H9 (cell line): ENCODE data around the gene FSTL4. TPM values are rescaled to one million over a fixed set of nuclear protein-coding genes. Genes with fewer than 3 reads are reported as not detected.

Source experiments
- DNase-seq: peaks from one replicate; pipeline ENCODE4 v3.0.0-alpha.2; 2017
- H2AFZ ChIP-seq: one replicate; pipeline ENCODE4 v1.6.1; 2013; ENCODE audit warnings: mild to moderate bottlenecking, low read length, control low read depth, moderate library complexity
- H2AK5ac ChIP-seq: 2 replicates; pipeline ENCODE4 v1.6.1; 2013; ENCODE audit warnings: low read length, control low read depth, mixed read lengths; ENCODE audit not compliant: insufficient read length
- H2BK120ac ChIP-seq: one replicate; pipeline ENCODE4 v1.6.1; 2013; ENCODE audit warnings: low read depth, mild to moderate bottlenecking, low read length, control low read depth, inconsistent platforms; ENCODE audit not compliant: poor library complexity, severe bottlenecking
- H2BK12ac ChIP-seq: 2 replicates; pipeline ENCODE4 v1.6.1; 2013; ENCODE audit warnings: low read length, control low read depth, mixed read lengths, low read depth; ENCODE audit not compliant: insufficient read length
- H2BK15ac ChIP-seq: 2 replicates; pipeline ENCODE4 v1.6.1; 2013; ENCODE audit warnings: low read depth, low read length, control low read depth
- H2BK20ac ChIP-seq: one replicate; pipeline ENCODE4 v1.6.1; 2013; ENCODE audit warnings: low read depth, mild to moderate bottlenecking, low read length, control low read depth, inconsistent platforms; ENCODE audit not compliant: poor library complexity, severe bottlenecking
- H2BK5ac ChIP-seq: 2 replicates; pipeline ENCODE4 v1.6.1; 2013; ENCODE audit warnings: low read length, control low read depth, mixed read lengths; ENCODE audit not compliant: insufficient read length
- H3K14ac ChIP-seq: 2 replicates; pipeline ENCODE4 v1.6.1; 2013; ENCODE audit warnings: low read length, control low read depth; ENCODE audit not compliant: insufficient read depth
- H3K18ac ChIP-seq: 2 replicates; pipeline ENCODE4 v1.6.1; 2013; ENCODE audit warnings: low read depth, mild to moderate bottlenecking, mixed read lengths, low read length, control low read depth; ENCODE audit not compliant: insufficient read length
- H3K23ac ChIP-seq: 2 replicates; pipeline ENCODE4 v1.6.1; 2013; ENCODE audit warnings: low read length, control low read depth, mixed read lengths, low read depth; ENCODE audit not compliant: insufficient read length
- H3K23me2 ChIP-seq: 2 replicates; pipeline ENCODE4 v1.6.1; 2013; ENCODE audit warnings: low read depth, mild to moderate bottlenecking, mixed read lengths, low read length, control low read depth; ENCODE audit not compliant: insufficient read length, poor library complexity, severe bottlenecking
- H3K27ac ChIP-seq: 2 replicates; pipeline ENCODE4 v1.5.1; 2013; ENCODE audit warnings: low read length, control low read depth, mixed read lengths, low read depth; ENCODE audit not compliant: insufficient read length
- H3K27me3 ChIP-seq: 2 replicates; pipeline ENCODE4 v1.6.1; 2013; ENCODE audit warnings: low read length, control low read depth, inconsistent platforms; ENCODE audit not compliant: insufficient read depth
- H3K4ac ChIP-seq: 2 replicates; pipeline ENCODE4 v1.6.1; 2013; ENCODE audit warnings: low read depth, mild to moderate bottlenecking, control low read depth, inconsistent platforms, low read length, moderate library complexity
- H3K4me1 ChIP-seq: 2 replicates; pipeline ENCODE4 v1.6.1; 2013; ENCODE audit warnings: low read length, control low read depth, inconsistent platforms; ENCODE audit not compliant: insufficient read depth
- H3K4me2 ChIP-seq: 2 replicates; pipeline ENCODE4 v1.6.1; 2013; ENCODE audit warnings: low read length, control low read depth, mixed read lengths; ENCODE audit not compliant: insufficient read length, insufficient read depth
- H3K56ac ChIP-seq: 2 replicates; pipeline ENCODE4 v1.6.1; 2013; ENCODE audit warnings: low read depth, mild to moderate bottlenecking, mixed read lengths, low read length, control low read depth; ENCODE audit not compliant: insufficient read length
- H3K79me1 ChIP-seq: 2 replicates; pipeline ENCODE4 v1.6.1; 2013; ENCODE audit warnings: low read depth, mild to moderate bottlenecking, moderate library complexity, low read length, control low read depth, inconsistent platforms; ENCODE audit not compliant: insufficient read depth, poor library complexity, severe bottlenecking
- H3K79me2 ChIP-seq: 2 replicates; pipeline ENCODE4 v1.6.1; 2013; ENCODE audit warnings: low read length, control low read depth, inconsistent platforms; ENCODE audit not compliant: insufficient read depth
- H3K9ac ChIP-seq: 2 replicates; pipeline ENCODE4 v1.6.1; 2013; ENCODE audit warnings: low read length, control low read depth, mixed read lengths; ENCODE audit not compliant: insufficient read length; ENCODE audit errors: extremely low read depth
- H3K9me3 ChIP-seq: one replicate; pipeline ENCODE4 v1.6.1; 2013; ENCODE audit warnings: low read depth, low read length, inconsistent platforms; ENCODE audit not compliant: control insufficient read depth
- H3T11ph ChIP-seq: one replicate; pipeline ENCODE4 v1.6.1; 2013; ENCODE audit warnings: mild to moderate bottlenecking, low read length, control low read depth, inconsistent platforms
- H4K20me1 ChIP-seq: one replicate; pipeline ENCODE4 v1.6.1; 2013; ENCODE audit not compliant: control insufficient read depth, insufficient read length, insufficient read depth
- H4K5ac ChIP-seq: 2 replicates; pipeline ENCODE4 v1.6.1; 2013; ENCODE audit warnings: low read depth, mild to moderate bottlenecking, mixed read lengths, low read length, control low read depth; ENCODE audit not compliant: insufficient read length
- H4K8ac ChIP-seq: replicated peaks from 2 replicates; pipeline ENCODE4 v1.6.1; 2013; ENCODE audit warnings: low read length, control low read depth, mixed read lengths, low read depth; ENCODE audit not compliant: insufficient read length
- H4K91ac ChIP-seq: 2 replicates; pipeline ENCODE4 v1.6.1; 2013; ENCODE audit warnings: low read depth, mild to moderate bottlenecking, moderate library complexity, mixed read lengths, low read length, control low read depth; ENCODE audit not compliant: insufficient read length
- H3K27ac Mint-ChIP-seq, 3 experiments: 2 replicates in 2 of 3; 3 replicates in 1 of 3; pipeline ENCODE4 v1.8.0; 2020 to 2021; ENCODE audit warnings: mixed read lengths in 3 of 3, mild to moderate bottlenecking in 1 of 3, moderate library complexity in 1 of 3
- H3K27me3 Mint-ChIP-seq: 2 replicates; pipeline ENCODE4 v1.8.0; 2021; ENCODE audit warnings: low read depth, mild to moderate bottlenecking, moderate library complexity, mixed read lengths
- H3K36me3 Mint-ChIP-seq, 3 experiments: 2 replicates in 2 of 3; 3 replicates in 1 of 3; pipeline ENCODE4 v1.8.0; 2020 to 2021; ENCODE audit warnings: low read depth in 3 of 3, mixed read lengths in 3 of 3; ENCODE audit not compliant: insufficient read depth in 1 of 3
- H3K4me1 Mint-ChIP-seq, 2 experiments: 2 replicates each; pipeline ENCODE4 v1.8.0; 2020; ENCODE audit warnings: mixed read lengths in 2 of 2
- H3K4me3 Mint-ChIP-seq, 2 experiments: 2 replicates in 1 of 2; 3 replicates in 1 of 2; pipeline ENCODE4 v1.8.0; 2020 to 2021; ENCODE audit warnings: mild to moderate bottlenecking in 2 of 2, mixed read lengths in 2 of 2, moderate library complexity in 1 of 2
- H3K9me3 Mint-ChIP-seq, 2 experiments: 2 replicates in 1 of 2; 3 replicates in 1 of 2; pipeline ENCODE4 v1.8.0; 2020; ENCODE audit warnings: mild to moderate bottlenecking in 2 of 2, mixed read lengths in 2 of 2, moderate library complexity in 1 of 2
- WGBS: extraction: QIAGEN DNeasy Blood & Tissue Kit; methylation state at CpG from one replicate; pipeline ENCODE4 v1.1.7; 2013; ENCODE audit warnings: missing lambda C conversion rate, low lambda C conversion rate, mixed read lengths; ENCODE audit not compliant: insufficient read length; ENCODE audit errors: extremely low coverage; 5-methylcytosine and 5-hydroxymethylcytosine counted together
- total RNA-seq: library from RNA; stranded (reverse); gene quantifications from 2 replicates; pipeline ENCODE4 v1.2.1, GENCODE V29; 2021
- TF ChIP-seq, protein P1 (sequence below): fragments of 200-600 bp; sonication (generic); conservative IDR thresholded peaks from 3 replicates; pipeline ENCODE4 v1.8.0; 2021; ENCODE audit warnings: antibody characterized with exemption, mild to moderate bottlenecking

FSTL4 gene
- total RNA-seq, 1 experiment from 2014 or later, result 5.7 TPM

DNA sequence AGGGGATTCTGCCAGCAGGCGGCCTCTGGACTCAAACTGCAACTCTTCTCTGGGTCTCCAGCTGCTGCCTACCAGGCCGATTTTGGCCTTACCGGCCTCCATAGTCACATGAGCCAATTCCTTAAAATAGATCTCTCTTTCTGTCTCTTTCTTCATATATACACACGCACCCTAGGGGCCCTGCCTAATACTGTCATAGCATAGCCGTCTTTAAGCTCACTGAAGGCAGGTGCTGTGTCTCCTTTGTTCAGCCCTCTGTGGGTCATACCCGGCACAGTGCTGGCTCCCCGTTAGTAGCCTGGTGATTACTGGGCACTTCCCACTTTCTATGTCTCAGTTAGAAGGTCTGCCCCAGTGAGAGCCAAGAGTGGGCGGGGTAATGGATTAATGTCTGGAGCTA is 419.6 kb downstream of the FSTL4 start:
- no peaks in the 10 kb centered on the region for H3K9me3 Mint-ChIP-seq
- Histone ChIP-seq H3K27ac (no peak overlapping the region), H3K79me1 (no peaks in the 10 kb centered on the region), H2BK20ac (no peak overlapping the region), H3T11ph (no peak overlapping the region), H3K14ac (no peak overlapping the region), H3K18ac (no peak overlapping the region), H3K4me1 (peaks cover 2% of the 10 kb centered on the region; the same call in 1 of the 2 replicates), H3K56ac (no peak overlapping the region), H2AFZ (no peak overlapping the region), H3K4ac (no peak overlapping the region), H4K5ac (no peak overlapping the region), H4K20me1 (no peaks in the 10 kb centered on the region), H4K91ac (no peak overlapping the region), H4K8ac (no peak overlapping the region), H3K79me2 (no peaks in the 10 kb centered on the region), H3K9me3 (no peaks in the 10 kb centered on the region), H3K9ac (no peak overlapping the region), H2BK120ac (no peak overlapping the region), H3K27me3 (no peaks in the 10 kb centered on the region), H3K23ac (no peak overlapping the region), H2BK12ac (no peak overlapping the region), H2BK5ac (no peak overlapping the region), H2BK15ac (no peak overlapping the region), H3K4me2 (no peak overlapping the region), H3K23me2 (no peaks in the 10 kb centered on the region), H2AK5ac (no peak overlapping the region)
- H3K4me1 Mint-ChIP-seq, result peaks cover 14 to 20% of the 10 kb centered on the region in 2 experiments
- H3K27ac Mint-ChIP-seq, result no peak overlapping the region
- peaks cover 2% of the 10 kb centered on the region; the same call in 1 of the 2 replicates for H3K27me3 Mint-ChIP-seq
- no peak for DNase-seq
- WGBS, result no CpG with 5 or more reads among the region's 8 CpGs
- TF ChIP-seq, protein P1, sequence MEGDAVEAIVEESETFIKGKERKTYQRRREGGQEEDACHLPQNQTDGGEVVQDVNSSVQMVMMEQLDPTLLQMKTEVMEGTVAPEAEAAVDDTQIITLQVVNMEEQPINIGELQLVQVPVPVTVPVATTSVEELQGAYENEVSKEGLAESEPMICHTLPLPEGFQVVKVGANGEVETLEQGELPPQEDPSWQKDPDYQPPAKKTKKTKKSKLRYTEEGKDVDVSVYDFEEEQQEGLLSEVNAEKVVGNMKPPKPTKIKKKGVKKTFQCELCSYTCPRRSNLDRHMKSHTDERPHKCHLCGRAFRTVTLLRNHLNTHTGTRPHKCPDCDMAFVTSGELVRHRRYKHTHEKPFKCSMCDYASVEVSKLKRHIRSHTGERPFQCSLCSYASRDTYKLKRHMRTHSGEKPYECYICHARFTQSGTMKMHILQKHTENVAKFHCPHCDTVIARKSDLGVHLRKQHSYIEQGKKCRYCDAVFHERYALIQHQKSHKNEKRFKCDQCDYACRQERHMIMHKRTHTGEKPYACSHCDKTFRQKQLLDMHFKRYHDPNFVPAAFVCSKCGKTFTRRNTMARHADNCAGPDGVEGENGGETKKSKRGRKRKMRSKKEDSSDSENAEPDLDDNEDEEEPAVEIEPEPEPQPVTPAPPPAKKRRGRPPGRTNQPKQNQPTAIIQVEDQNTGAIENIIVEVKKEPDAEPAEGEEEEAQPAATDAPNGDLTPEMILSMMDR, result no peak
- no peaks in the 10 kb centered on the region for H3K36me3 Mint-ChIP-seq
- H3K4me3 Mint-ChIP-seq, result no peak overlapping the region; a peak in 1 of 5 replicates
